GM23248 (cell line): ENCODE data around the gene TIMM21. TPM values are rescaled to one million over a fixed set of nuclear protein-coding genes. Genes with fewer than 3 reads are reported as not detected.
A peak's percentile ranks its signal among the peaks of the same experiment; 100 is the strongest.

Experiments used
- DNase-seq: peaks from one replicate; pipeline ENCODE4 v3.0.0-alpha.2; 2015
- H2AFZ ChIP-seq: fragments of 200-600 bp; sonication (generic); 2 replicates; pipeline ENCODE4 v1.6.1; 2016; ENCODE audit warnings: antibody characterized with exemption
- H3F3A ChIP-seq: fragments of 200-600 bp; sonication (generic); 2 replicates; pipeline ENCODE4 v1.6.1; 2016; ENCODE audit warnings: mild to moderate bottlenecking, antibody characterized with exemption, mixed run types; ENCODE audit not compliant: insufficient read depth
- H3K27ac ChIP-seq: fragments of 200-600 bp; sonication (generic); 2 replicates; pipeline ENCODE4 v1.5.1; 2016; ENCODE audit warnings: mild to moderate bottlenecking
- H3K27me3 ChIP-seq: fragments of 200-600 bp; sonication (generic); replicated peaks from 2 replicates; pipeline ENCODE4 v1.6.1; 2016; ENCODE audit warnings: mild to moderate bottlenecking; ENCODE audit not compliant: insufficient read depth
- H3K36me3 ChIP-seq: fragments of 200-600 bp; sonication (generic); 2 replicates; pipeline ENCODE4 v1.6.1; 2016; ENCODE audit warnings: low read depth, mild to moderate bottlenecking
- H3K4me1 ChIP-seq: fragments of 200-600 bp; sonication (generic); 2 replicates; pipeline ENCODE4 v1.6.1; 2016; ENCODE audit warnings: mild to moderate bottlenecking; ENCODE audit not compliant: insufficient read depth
- H3K4me2 ChIP-seq: fragments of 200-600 bp; sonication (generic); one replicate; pipeline ENCODE4 v1.6.1; 2016; ENCODE audit warnings: mild to moderate bottlenecking; ENCODE audit not compliant: unreplicated experiment
- H3K4me3 ChIP-seq: fragments of 200-600 bp; sonication (generic); 2 replicates; pipeline ENCODE4 v1.5.1; 2016; ENCODE audit warnings: mild to moderate bottlenecking
- H3K79me2 ChIP-seq: fragments of 200-600 bp; sonication (generic); 2 replicates; pipeline ENCODE4 v1.6.1; 2016; ENCODE audit warnings: mild to moderate bottlenecking; ENCODE audit not compliant: insufficient read depth
- H3K9ac ChIP-seq: fragments of 200-600 bp; sonication (generic); 2 replicates; pipeline ENCODE4 v1.6.1; 2016; ENCODE audit warnings: mild to moderate bottlenecking
- H3K9me2 ChIP-seq: fragments of 200-600 bp; sonication (generic); 2 replicates; pipeline ENCODE4 v1.6.1; 2016; ENCODE audit warnings: mixed run types, mild to moderate bottlenecking, moderate library complexity; ENCODE audit not compliant: insufficient read depth
- H3K9me3 ChIP-seq: fragments of 200-600 bp; sonication (generic); one replicate; pipeline ENCODE4 v1.6.1; 2017; ENCODE audit warnings: low read depth
- H4K20me1 ChIP-seq: fragments of 200-600 bp; sonication (generic); 2 replicates; pipeline ENCODE4 v1.6.0; 2016; ENCODE audit not compliant: insufficient read depth
- EZH2 ChIP-seq: fragments of 200-600 bp; sonication (generic); IDR thresholded peaks from 2 replicates; pipeline ENCODE4 v1.6.1; 2018; ENCODE audit warnings: antibody characterized with exemption, mild to moderate bottlenecking; ENCODE audit not compliant: insufficient read depth, poor library complexity, severe bottlenecking
- EZH2phosphoT487 ChIP-seq: fragments of 200-600 bp; sonication (generic); IDR thresholded peaks from 2 replicates; pipeline ENCODE4 v1.6.1; 2018; ENCODE audit warnings: antibody characterized with exemption, moderate library complexity, mild to moderate bottlenecking, low read depth; ENCODE audit not compliant: insufficient read depth
- WGBS, 2 experiments: methylation state at CpG; one replicate each; pipeline ENCODE4 v1.1.6; 2015 to 2017; ENCODE audit warnings: low lambda C conversion rate in 2 of 2, low coverage in 1 of 2; ENCODE audit errors: missing lambda C conversion rate in 2 of 2; 5-methylcytosine and 5-hydroxymethylcytosine counted together
- in situ Hi-C: fragments of 300-500 bp; cut with MboI; formaldehyde crosslinking; loops from 2 replicates; pipeline ENCODE4 v1.15.0; 2020
- polyA plus RNA-seq: library from polyadenylated mRNA; unstranded; fragments of >200 nt; fragmentation: Nextera tagmentation; extraction: Ambion mirVana; gene quantifications from 2 replicates; pipeline ENCODE4 v1.2.1, GENCODE V29; 2016
- total RNA-seq: library from RNA; depleted of rRNA; stranded (reverse); fragments of >200 nt; shearing (Covaris generic); gene quantifications from 2 replicates; pipeline ENCODE4 v1.2.3, GENCODE V29; 2014

The TIMM21 gene
- total and polyA plus RNA-seq, 2 experiments from 2014 or later: 32.1 to 88.0 TPM

- TF ChIP-seq EZH2phosphoT487 (no peak), EZH2 (no peak)
- no peak for DNase-seq
Measured at GRCh38 chr18:74113711-74114110, 34.6 kb upstream of the TIMM21 start.

DNA sequence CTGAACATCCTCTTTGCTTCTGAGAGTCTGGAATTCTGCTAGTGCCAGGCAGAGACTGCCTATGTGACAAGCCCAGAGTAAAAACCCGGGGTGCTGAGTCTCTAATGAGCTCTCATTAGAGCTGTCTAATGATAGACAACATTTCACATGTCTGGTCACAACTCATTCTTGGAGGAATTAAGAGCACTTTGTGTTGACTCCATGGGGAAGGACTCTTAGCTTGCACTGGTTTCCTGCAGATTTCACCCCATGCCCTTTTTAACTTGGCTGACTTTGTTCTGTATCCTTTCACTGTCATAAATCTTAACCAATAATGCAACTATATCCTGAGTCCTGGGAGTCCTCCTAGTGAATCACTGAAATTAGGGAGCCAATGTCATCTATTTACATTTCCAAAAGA lies 34.2 kb upstream of the TIMM21 start:
- Histone ChIP-seq H4K20me1 (no peaks in the 10 kb centered on the region), H3K9ac (no peak overlapping the region), H3K36me3 (no peaks in the 10 kb centered on the region), H3K9me2 (no peaks in the 10 kb centered on the region), H3K79me2 (no peaks in the 10 kb centered on the region), H3K4me3 (no peak overlapping the region), H3K9me3 (peaks cover 3% of the 10 kb centered on the region), H2AFZ (peak overlapping the region; percentile 87), H3K4me2 (no peak overlapping the region), H3K27me3 (no peaks in the 10 kb centered on the region), H3K4me1 (0 out of 2 replicates have a peak, but pooled peaks cover 11% of the 10 kb centered on the region), H3K27ac (no peak overlapping the region), H3F3A (no peaks in the 10 kb centered on the region)
- 31% methylated on average over 1 of the region's 1 CpG for WGBS, 2 experiments
- TF ChIP-seq EZH2 (no peak), EZH2phosphoT487 (no peak)
- in situ Hi-C loops: loop anchor here (10.0 kb wide), 1 partner anchor 1349 kb away; no protein-coding TSS in a partner anchor
- no peak for DNase-seq

More at GRCh38 chr18:74113711-74114110, 34.6 kb upstream of the TIMM21 start:
- H3F3A ChIP-seq: no peaks in the 10 kb centered on the region
- no peaks in the 10 kb centered on the region for H3K9me2 ChIP-seq
- no peaks in the 10 kb centered on the region for H3K79me2 ChIP-seq
- H3K27ac ChIP-seq: no peak overlapping the region
- in situ Hi-C loops: loop anchor here (10.0 kb wide), 1 partner anchor 1349 kb away; no protein-coding TSS in a partner anchor
- H4K20me1 ChIP-seq: no peaks in the 10 kb centered on the region
- H3K9me3 ChIP-seq: peaks cover 3% of the 10 kb centered on the region
- H2AFZ ChIP-seq: peak overlapping the region; percentile 87; the same call in 1 of the 2 replicates
- H3K4me1 ChIP-seq: 0 out of 2 replicates have a peak, but pooled peaks cover 11% of the 10 kb centered on the region
- no peaks in the 10 kb centered on the region for H3K27me3 ChIP-seq
- H3K36me3 ChIP-seq: no peaks in the 10 kb centered on the region
- no peak overlapping the region for H3K4me3 ChIP-seq
- no peak overlapping the region for H3K9ac ChIP-seq
- no peak overlapping the region for H3K4me2 ChIP-seq

GRCh38 chr18:74115046-74115445 lies 33.3 kb upstream of the TIMM21 start:
- Histone ChIP-seq H3F3A (no peaks in the 10 kb centered on the region), H3K4me1 (0 out of 2 replicates have a peak, but pooled peaks cover 11% of the 10 kb centered on the region), H3K4me3 (no peak overlapping the region), H3K9ac (no peak overlapping the region), H2AFZ (peak overlapping the region; percentile 87), H3K4me2 (peak overlapping the region; percentile 13), H3K27me3 (no peaks in the 10 kb centered on the region), H4K20me1 (no peaks in the 10 kb centered on the region), H3K9me3 (peaks cover 3% of the 10 kb centered on the region), H3K9me2 (no peaks in the 10 kb centered on the region), H3K79me2 (no peaks in the 10 kb centered on the region), H3K36me3 (no peaks in the 10 kb centered on the region), H3K27ac (0 out of 2 replicates have a peak overlapping the region, but pooled peaks have one; percentile 16)
- TF ChIP-seq EZH2 (no peak), EZH2phosphoT487 (no peak)
- peak; percentile 71 for DNase-seq
- WGBS, 2 experiments: 71 to 82% methylated on average over 4 of the region's 4 CpGs
- in situ Hi-C loops: loop anchor here (10.0 kb wide), 1 partner anchor 1350 kb away; no protein-coding TSS in a partner anchor

GRCh38 chr18:74116633-74117554 lies 31.4 kb upstream of the TIMM21 start:
- in situ Hi-C loops: loop anchor here (10.0 kb wide), 1 partner anchor 1352 kb away; no protein-coding TSS in a partner anchor
- Histone ChIP-seq H3K36me3 (no peaks in the 10 kb centered on the region), H3K79me2 (no peaks in the 10 kb centered on the region), H3K4me3 (no peak overlapping the region), H3K9ac (no peak overlapping the region), H3K9me3 (peaks cover 3% of the 10 kb centered on the region), H3F3A (no peaks in the 10 kb centered on the region), H3K9me2 (no peaks in the 10 kb centered on the region), H2AFZ (0 out of 2 replicates have a peak overlapping the region, but pooled peaks have one; percentile 24), H3K4me2 (no peak overlapping the region), H3K4me1 (0 out of 2 replicates have a peak, but pooled peaks cover 11% of the 10 kb centered on the region), H3K27me3 (0 out of 2 replicates have a peak, but pooled peaks cover 7% of the 10 kb centered on the region), H3K27ac (no peak overlapping the region), H4K20me1 (no peaks in the 10 kb centered on the region)
- peak; percentile 68 for DNase-seq
- 30 to 36% methylated on average over 9 of the region's 9 CpGs for WGBS, 2 experiments
- TF ChIP-seq EZH2 (no peak), EZH2phosphoT487 (no peak)
